HepG2 (cell line): ENCODE measurements around the gene GLB1L. TPM values are rescaled to one million over a fixed set of nuclear protein-coding genes. Genes with fewer than 3 reads are reported as not detected.

ENCODE experiments used
- DR1 ChIP-seq: sonication (generic); formaldehyde crosslinking; IDR thresholded peaks from 2 replicates; pipeline ENCODE4 v1.8.0; 2021; ENCODE audit warnings: mild to moderate bottlenecking, missing genetic modification reagents, inconsistent platforms
- HNRNPLL ChIP-seq: fragments of 200-400 bp; formaldehyde crosslinking; IDR thresholded peaks from 2 replicates; pipeline ENCODE4 v1.6.1; 2017; ENCODE audit warnings: mild to moderate bottlenecking, low read depth, low read length; ENCODE audit not compliant: poor library complexity, severe bottlenecking
- NPAS2 ChIP-seq: sonication (generic); formaldehyde crosslinking; IDR thresholded peaks from 2 replicates; pipeline ENCODE4 v1.8.0; 2022; ENCODE audit warnings: mild to moderate bottlenecking, missing genetic modification reagents, borderline replicate concordance
- PLRG1 ChIP-seq: fragments of 450-650 bp; conservative IDR thresholded peaks from 2 replicates; pipeline ENCODE4 v1.6.1; 2016
- PPARG ChIP-seq: conservative IDR thresholded peaks from 2 replicates; pipeline ENCODE4 v1.6.1; 2016; ENCODE audit warnings: missing biosample characterization, missing genetic modification reagents
- REL ChIP-seq: sonication (generic); formaldehyde crosslinking; conservative IDR thresholded peaks from 2 replicates; pipeline ENCODE4 v1.8.0; 2022; ENCODE audit warnings: mild to moderate bottlenecking, missing genetic modification reagents, moderate library complexity
- SALL1 ChIP-seq: sonication (generic); formaldehyde crosslinking; IDR thresholded peaks from 2 replicates; pipeline ENCODE4 v1.8.0; 2022; ENCODE audit warnings: mild to moderate bottlenecking, missing genetic modification reagents
- TCF7 ChIP-seq: sonication (generic); IDR thresholded peaks from 2 replicates; pipeline ENCODE4 v1.6.1; 2016; ENCODE audit warnings: antibody characterized with exemption, low read depth
- ZNF460 ChIP-seq: sonication (generic); formaldehyde crosslinking; IDR thresholded peaks from 2 replicates; pipeline ENCODE4 v1.5.1; 2020; ENCODE audit warnings: missing genetic modification reagents, mild to moderate bottlenecking, borderline replicate concordance
- ZNF569 ChIP-seq: sonication (generic); formaldehyde crosslinking; IDR thresholded peaks from 2 replicates; pipeline ENCODE4 v1.5.0; 2020; ENCODE audit warnings: mild to moderate bottlenecking, missing genetic modification reagents, moderate library complexity, borderline replicate concordance
- ZNF589 ChIP-seq: sonication (generic); formaldehyde crosslinking; conservative IDR thresholded peaks from 2 replicates; pipeline ENCODE4 v1.8.0; 2022; ENCODE audit warnings: mild to moderate bottlenecking, moderate library complexity, missing genetic modification reagents
- ZNF720 ChIP-seq: sonication (generic); formaldehyde crosslinking; IDR thresholded peaks from 2 replicates; pipeline ENCODE4 v1.4.0; 2020; ENCODE audit warnings: missing genetic modification reagents
- ZNF841 ChIP-seq: sonication (generic); formaldehyde crosslinking; IDR thresholded peaks from 2 replicates; pipeline ENCODE4 v1.8.1; 2023; ENCODE audit warnings: missing genetic modification reagents, borderline replicate concordance
- polyA plus RNA-seq, 8 experiments: library from polyadenylated mRNA; depleted of rRNA in 3 of 8; stranded (reverse) in 7 of 8; unstranded in 1 of 8; fragments of >200 nt; fragmentation: Illumina TruSeq in 4 of 8; extraction: Trizol in 4 of 8; gene quantifications; 2 replicates each; pipeline versions ENCODE4 v1.2.1 to v1.2.3, GENCODE V29; 2011 to 2016; ENCODE audit warnings: low read depth in 4 of 8, missing spikeins in 1 of 8, mixed read lengths in 1 of 8; ENCODE audit not compliant: insufficient read depth in 1 of 8
- total RNA-seq, 5 experiments: library from RNA; depleted of rRNA; stranded (reverse); fragments of >200 nt; fragmentation: Illumina TruSeq; extraction: Trizol; gene quantifications; 2 replicates each; pipeline ENCODE4 v1.2.3, GENCODE V29; 2016; ENCODE audit warnings: low read depth in 1 of 5
- TF ChIP-seq, protein P1 (sequence below): sonication (generic); formaldehyde crosslinking; IDR thresholded peaks from 2 replicates; pipeline ENCODE4 v1.5.0; 2020; ENCODE audit warnings: missing genetic modification reagents, mild to moderate bottlenecking, borderline replicate concordance
- TF ChIP-seq, protein P2 (sequence below): sonication (generic); formaldehyde crosslinking; IDR thresholded peaks from 2 replicates; pipeline ENCODE4 v1.5.0; 2020; ENCODE audit warnings: missing genetic modification reagents
- TF ChIP-seq, protein P3 (sequence below): sonication (generic); formaldehyde crosslinking; IDR thresholded peaks from 2 replicates; pipeline ENCODE4 v1.4.0; 2020; ENCODE audit warnings: mild to moderate bottlenecking, missing genetic modification reagents, borderline replicate concordance
- TF ChIP-seq, protein P4 (sequence below): sonication (generic); formaldehyde crosslinking; IDR thresholded peaks from 2 replicates; pipeline ENCODE4 v1.5.0; 2020; ENCODE audit warnings: mild to moderate bottlenecking, missing genetic modification reagents, moderate library complexity
- TF ChIP-seq, protein P5 (sequence below): sonication (generic); formaldehyde crosslinking; IDR thresholded peaks from 2 replicates; pipeline ENCODE4 v1.4.0; 2020; ENCODE audit warnings: mild to moderate bottlenecking, low read depth, missing genetic modification reagents
- TF ChIP-seq, protein P6 (sequence below): sonication (generic); formaldehyde crosslinking; IDR thresholded peaks from 2 replicates; pipeline ENCODE4 v1.8.0; 2023; ENCODE audit warnings: mild to moderate bottlenecking, missing genetic modification reagents

The GLB1L gene
- total and polyA plus RNA-seq, 2 of the 13 experiments (the other 11 are each of a cell fraction or from before 2014, with no cell fraction given): 6.8 to 7.3 TPM

DNA sequence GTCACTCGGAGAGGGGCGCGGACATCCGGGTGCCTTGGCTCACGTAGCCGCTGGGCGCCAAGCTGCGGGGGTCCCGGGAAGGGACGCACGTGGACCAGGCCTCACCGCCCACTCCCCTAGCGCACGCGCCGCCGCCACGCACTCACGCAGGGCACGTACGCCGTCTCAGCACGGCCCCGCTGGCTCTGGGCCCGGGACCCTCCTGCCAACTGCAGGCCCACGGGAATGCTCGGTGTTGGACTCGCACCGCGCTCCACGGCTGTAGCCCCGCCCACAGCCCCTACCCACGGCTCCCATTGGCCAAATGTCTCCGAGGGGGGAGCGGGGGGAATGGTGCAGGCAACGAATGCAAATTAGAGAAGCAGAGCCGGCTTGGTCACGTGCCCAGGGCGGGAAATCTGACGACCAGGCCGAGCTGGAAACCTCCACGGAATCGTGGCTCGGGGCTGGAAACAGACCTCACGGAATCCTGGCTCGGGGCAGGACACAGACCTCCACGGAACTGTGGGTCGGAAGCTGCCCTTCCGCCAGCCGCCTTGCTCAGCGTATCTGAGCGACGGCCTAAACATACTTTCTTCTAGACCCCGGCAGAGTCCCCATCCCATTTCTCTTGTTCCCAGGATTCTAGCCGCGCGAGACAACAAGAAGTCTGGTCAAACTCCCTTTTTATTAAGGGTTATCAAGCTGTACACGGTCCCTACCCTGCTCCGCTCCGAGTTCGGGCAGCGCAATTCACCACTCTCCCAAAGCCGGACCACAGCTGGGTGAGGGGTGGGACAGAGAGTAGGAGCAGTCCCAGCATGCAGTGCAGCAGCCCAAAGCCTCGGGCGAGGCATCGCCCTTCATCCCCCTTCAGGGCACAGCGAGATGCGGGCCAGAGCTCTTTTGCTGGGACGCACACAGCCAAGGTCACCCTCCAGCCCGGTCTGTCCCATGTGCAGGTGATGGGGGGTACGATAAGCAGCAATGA is 26.2 kb downstream of the GLB1L start, which contains the start of gene ABCB6 (continued):
- no peak for TF ChIP-seq NPAS2 (CRISPR knock-in tag)
- TF ChIP-seq ZNF589 (CRISPR knock-in tag): peak; percentile 92
- peak; percentile 73; the same call in 1 of the 2 replicates for TF ChIP-seq ZNF569
- TF ChIP-seq, protein P1, sequence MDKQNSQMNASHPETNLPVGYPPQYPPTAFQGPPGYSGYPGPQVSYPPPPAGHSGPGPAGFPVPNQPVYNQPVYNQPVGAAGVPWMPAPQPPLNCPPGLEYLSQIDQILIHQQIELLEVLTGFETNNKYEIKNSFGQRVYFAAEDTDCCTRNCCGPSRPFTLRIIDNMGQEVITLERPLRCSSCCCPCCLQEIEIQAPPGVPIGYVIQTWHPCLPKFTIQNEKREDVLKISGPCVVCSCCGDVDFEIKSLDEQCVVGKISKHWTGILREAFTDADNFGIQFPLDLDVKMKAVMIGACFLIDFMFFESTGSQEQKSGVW (CRISPR knock-in tag): peak; percentile 91; the same call in 1 of the 2 replicates
- peak; percentile 93 for TF ChIP-seq DR1 (CRISPR knock-in tag)
- TF ChIP-seq, protein P2, sequence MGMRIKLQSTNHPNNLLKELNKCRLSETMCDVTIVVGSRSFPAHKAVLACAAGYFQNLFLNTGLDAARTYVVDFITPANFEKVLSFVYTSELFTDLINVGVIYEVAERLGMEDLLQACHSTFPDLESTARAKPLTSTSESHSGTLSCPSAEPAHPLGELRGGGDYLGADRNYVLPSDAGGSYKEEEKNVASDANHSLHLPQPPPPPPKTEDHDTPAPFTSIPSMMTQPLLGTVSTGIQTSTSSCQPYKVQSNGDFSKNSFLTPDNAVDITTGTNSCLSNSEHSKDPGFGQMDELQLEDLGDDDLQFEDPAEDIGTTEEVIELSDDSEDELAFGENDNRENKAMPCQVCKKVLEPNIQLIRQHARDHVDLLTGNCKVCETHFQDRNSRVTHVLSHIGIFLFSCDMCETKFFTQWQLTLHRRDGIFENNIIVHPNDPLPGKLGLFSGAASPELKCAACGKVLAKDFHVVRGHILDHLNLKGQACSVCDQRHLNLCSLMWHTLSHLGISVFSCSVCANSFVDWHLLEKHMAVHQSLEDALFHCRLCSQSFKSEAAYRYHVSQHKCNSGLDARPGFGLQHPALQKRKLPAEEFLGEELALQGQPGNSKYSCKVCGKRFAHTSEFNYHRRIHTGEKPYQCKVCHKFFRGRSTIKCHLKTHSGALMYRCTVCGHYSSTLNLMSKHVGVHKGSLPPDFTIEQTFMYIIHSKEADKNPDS: peak; percentile 87; the same call in 1 of the 2 replicates
- TF ChIP-seq, protein P3, sequence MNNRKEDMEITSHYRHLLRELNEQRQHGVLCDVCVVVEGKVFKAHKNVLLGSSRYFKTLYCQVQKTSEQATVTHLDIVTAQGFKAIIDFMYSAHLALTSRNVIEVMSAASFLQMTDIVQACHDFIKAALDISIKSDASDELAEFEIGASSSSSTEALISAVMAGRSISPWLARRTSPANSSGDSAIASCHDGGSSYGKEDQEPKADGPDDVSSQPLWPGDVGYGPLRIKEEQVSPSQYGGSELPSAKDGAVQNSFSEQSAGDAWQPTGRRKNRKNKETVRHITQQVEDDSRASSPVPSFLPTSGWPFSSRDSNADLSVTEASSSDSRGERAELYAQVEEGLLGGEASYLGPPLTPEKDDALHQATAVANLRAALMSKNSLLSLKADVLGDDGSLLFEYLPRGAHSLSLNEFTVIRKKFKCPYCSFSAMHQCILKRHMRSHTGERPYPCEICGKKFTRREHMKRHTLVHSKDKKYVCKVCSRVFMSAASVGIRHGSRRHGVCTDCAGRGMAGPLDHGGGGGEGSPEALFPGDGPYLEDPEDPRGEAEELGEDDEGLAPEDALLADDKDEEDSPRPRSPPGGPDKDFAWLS (CRISPR knock-in tag): no peak
- peak; percentile 67; the same call in 1 of the 2 replicates for TF ChIP-seq PPARG (CRISPR knock-in tag)
- TF ChIP-seq, protein P4, sequence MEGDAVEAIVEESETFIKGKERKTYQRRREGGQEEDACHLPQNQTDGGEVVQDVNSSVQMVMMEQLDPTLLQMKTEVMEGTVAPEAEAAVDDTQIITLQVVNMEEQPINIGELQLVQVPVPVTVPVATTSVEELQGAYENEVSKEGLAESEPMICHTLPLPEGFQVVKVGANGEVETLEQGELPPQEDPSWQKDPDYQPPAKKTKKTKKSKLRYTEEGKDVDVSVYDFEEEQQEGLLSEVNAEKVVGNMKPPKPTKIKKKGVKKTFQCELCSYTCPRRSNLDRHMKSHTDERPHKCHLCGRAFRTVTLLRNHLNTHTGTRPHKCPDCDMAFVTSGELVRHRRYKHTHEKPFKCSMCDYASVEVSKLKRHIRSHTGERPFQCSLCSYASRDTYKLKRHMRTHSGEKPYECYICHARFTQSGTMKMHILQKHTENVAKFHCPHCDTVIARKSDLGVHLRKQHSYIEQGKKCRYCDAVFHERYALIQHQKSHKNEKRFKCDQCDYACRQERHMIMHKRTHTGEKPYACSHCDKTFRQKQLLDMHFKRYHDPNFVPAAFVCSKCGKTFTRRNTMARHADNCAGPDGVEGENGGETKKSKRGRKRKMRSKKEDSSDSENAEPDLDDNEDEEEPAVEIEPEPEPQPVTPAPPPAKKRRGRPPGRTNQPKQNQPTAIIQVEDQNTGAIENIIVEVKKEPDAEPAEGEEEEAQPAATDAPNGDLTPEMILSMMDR (CRISPR knock-in tag): 0 out of 2 replicates have a peak, but pooled peaks have one; percentile 20
- no peak; the same call in 1 of the 2 replicates for TF ChIP-seq ZNF720 (CRISPR knock-in tag)
- peak; percentile 84 for TF ChIP-seq HNRNPLL
- TF ChIP-seq REL: no peak; the same call in 1 of the 2 replicates
- TF ChIP-seq ZNF460: no peak
- TF ChIP-seq TCF7: no peak
- TF ChIP-seq, protein P5, sequence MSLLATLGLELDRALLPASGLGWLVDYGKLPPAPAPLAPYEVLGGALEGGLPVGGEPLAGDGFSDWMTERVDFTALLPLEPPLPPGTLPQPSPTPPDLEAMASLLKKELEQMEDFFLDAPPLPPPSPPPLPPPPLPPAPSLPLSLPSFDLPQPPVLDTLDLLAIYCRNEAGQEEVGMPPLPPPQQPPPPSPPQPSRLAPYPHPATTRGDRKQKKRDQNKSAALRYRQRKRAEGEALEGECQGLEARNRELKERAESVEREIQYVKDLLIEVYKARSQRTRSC (CRISPR knock-in tag): 0 out of 2 replicates have a peak, but pooled peaks have one; percentile 84
- no peak for TF ChIP-seq PLRG1
- TF ChIP-seq, protein P6, sequence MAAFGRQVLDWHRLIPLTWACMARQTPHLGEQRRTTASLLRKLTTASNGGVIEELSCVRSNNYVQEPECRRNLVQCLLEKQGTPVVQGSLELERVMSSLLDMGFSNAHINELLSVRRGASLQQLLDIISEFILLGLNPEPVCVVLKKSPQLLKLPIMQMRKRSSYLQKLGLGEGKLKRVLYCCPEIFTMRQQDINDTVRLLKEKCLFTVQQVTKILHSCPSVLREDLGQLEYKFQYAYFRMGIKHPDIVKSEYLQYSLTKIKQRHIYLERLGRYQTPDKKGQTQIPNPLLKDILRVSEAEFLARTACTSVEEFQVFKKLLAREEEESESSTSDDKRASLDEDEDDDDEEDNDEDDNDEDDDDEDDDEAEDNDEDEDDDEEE (CRISPR knock-in tag): peak; percentile 96; the same call in 1 of the 2 replicates
- no peak; the same call in 1 of the 2 replicates for TF ChIP-seq ZNF841 (CRISPR knock-in tag)
- TF ChIP-seq SALL1 (CRISPR knock-in tag): peak; percentile 96
